Stimulated activated CD8-positive, alpha-beta memory T cell treated with anti-CD3 and anti-CD28 coated beads, Interleukin-15, amount 100 ng/mL, for 4 hours (primary cell): ENCODE data around the gene PLXNA2.
A peak's percentile ranks its signal among the peaks of the same experiment; 100 is the strongest.

Source experiments
- DNase-seq, 2 donors: peaks; one replicate each; pipeline ENCODE4 v3.0.0-alpha.2; 2020; ENCODE audit warnings: low read depth in 2 of 2

The PLXNA2 gene

DNA sequence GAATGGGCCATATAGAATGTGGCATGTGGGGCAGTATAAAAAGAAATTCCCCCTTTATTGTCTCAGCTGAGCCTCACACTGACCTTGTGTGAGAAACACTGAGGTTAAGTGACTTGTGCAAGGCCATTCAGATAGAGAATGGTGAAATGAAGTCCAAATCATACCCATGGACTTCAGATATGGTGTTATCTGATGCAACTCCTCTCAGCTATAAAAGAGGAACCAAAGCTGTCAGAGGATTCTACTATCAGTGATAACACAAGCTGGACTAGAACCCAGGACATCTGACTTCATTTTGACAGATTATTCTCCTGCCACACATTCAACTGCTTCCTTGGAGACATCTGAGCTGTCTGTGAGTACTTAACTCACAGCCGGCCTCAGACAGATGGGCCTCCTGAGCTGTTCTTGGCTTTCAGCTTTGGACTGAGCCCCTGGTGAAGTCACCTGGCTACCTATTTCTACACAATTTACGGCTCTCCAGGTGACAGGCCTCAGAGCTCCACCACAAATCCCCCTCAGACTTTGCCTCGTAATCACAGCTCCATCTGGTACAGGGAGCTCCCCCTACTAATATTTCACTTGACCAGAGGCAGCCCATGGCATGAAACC, 104.6 kb downstream of the PLXNA2 start:
- no peak for DNase-seq

DNA sequence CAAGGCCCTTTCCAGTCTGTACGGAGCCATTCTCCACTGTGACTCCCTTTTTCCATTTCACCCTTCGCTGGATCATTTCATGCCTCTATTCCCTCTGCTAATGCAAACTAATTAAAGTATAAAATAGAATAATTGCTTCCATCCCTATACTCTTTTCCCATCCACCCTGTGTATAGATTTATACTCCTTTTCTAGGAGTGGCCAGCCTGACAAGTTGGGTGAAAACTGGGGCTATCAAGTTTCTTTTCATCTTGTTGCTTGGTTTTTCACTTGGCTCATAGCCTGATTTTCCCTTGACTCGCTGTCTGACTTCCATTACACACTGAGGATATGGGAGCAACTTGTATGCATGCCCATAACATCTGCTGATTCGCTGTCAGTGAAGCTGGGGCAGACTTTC, 107.0 kb downstream of the PLXNA2 start:
- no peak for DNase-seq

DNA sequence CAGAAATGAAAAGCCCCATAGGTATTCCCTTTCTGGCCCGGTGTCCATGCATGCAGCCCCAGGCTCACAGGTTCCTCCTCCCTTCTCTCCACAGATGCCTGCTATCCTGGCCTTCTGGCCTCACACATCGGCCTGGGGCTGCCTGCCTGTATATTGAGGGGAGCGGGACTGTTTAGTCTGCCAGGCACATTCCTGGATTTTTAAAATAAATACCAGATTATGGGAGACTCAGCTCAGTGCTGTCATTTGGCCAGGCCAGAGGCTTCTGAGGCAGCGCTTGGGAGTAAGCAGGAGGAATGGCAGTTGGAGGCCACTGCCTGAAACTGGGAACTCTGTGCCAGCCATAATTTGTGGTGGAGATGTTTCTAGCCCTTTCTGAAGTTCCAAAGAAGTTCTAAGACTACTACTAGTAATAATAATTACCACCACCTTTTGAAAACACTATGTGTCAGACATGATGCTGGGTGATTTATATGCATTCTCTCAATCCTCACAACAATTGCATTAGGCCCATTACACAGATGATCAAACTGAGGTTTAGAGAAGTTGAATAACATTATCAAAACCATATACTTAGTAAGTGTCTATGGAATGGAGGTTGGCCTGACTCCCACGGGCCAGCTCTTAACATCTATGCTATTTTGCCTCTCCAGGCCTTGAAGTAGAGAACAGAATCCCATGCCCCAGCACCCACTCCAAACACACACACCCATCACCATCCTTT, 107.6 kb downstream of the PLXNA2 start:
- DNase-seq = no peak

DNA sequence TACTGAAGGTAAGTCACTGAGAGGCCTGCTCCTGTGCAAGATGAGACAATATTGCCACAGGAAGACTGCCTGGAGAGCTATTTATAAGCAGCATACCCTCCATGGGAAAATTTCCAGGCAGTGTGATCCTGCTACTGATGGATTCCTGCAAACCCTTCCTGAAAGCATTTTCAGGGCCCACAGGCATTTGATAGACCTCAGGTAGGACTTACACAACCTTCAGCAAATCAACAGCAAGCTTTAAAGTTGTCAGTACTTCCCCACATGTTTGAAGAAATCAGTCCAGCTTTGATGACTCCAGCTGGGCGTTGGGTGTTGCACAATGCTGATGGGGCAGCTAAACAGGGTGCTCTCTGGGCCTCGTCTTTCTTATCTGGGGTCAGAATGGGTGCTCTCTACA, 108.8 kb downstream of the PLXNA2 start:
- DNase-seq = no peak

DNA sequence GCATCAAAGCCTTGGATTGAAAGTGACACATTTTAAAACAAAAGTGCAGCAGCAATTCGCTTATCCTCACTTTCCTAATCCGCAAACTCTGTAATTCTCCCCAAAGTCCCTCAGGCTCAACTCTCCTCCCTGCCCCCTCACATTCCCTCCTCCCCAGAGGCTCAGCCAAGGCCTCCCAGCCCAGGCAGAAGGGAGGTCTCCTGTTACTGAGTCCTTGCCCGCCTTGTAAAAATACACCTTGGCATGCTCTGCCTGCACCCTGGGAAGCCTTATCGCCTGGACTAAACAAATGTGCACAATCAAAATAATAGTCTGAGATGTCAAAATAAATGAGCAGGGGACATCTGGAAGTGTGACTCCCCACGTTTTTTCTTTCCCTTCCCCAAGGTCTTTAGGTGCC, 109.7 kb downstream of the PLXNA2 start:
- no peak for DNase-seq

DNA sequence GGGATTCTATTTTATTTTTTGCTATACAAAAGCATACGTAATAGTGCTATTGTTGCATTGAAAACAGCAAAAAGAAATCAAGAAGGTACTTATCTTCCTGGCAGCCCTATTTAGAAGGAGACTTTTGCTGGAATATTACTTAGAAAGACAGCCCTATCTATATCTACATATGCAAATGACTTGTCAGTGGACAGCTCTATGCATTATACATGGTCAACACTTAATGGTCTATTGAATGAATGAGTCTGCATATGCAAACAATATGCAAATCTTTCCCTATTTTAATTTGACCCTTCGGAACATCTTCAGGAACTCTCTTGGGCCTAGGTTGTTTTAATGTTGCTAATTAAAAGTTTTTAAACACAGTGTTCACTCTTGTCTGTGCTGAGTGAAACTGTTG, 110.8 kb downstream of the PLXNA2 start:
- no peak for DNase-seq

DNA sequence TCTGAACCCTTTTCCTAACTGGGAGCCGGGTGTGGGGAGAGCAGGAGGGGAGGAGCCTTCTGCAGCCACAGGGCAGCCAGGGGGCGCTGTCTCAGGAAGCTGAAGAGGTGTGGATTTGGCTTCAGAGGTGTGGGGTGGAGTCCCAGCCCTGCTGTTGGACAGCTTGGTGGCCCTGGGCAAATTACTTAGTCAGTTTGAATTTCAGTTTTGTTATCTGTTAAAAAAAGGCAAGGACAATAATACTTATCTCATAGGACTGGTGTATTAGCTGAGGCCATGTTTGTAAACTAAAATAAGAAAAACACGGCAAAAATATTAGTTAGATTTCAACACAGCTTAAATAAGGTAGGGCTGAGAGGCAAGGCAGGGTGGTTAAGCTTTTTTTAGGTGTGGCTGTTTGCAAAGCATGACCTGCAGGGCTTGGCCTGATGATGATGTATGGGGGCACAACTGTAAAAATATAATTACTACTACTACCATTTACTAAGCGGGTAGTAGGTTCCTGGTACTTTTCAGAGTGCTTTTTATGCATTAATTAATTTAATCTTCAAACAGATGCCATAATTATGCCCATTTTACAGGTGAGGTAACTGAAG, 111.8 kb downstream of the PLXNA2 start:
- peak in 1 of 2 donors; percentile 2 for DNase-seq

DNA sequence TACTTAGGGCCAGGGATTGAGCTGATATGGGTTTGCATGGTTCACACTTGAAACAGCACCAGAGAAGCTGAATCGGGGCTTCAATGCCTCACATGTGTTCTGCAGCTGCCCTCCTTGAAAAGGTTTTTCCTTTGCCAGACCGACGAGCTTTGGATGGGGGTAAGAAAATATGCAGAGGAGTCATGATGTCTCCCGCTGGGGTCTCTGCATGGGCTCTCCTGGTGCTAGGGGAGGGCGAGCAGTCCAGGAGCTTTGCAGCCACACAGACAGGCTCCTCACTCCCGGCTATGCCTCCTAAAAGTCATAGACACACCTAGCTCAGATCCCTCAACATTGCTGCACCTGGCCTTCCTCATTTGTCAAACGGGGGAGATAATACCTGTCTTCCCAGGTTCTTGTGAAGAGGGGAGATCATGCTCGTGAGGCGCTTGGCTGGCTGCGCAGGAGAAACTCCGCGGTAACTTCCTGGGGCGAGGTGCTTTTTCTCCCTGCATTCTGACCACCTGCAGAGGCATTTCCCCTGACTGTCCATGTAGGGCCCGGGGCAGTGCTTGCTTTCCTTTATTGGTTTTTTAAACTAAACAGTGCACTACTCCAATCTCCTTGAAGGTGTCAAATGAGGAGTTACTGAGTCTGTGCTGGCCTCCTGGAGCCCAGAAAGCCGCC, 112.4 kb downstream of the PLXNA2 start:
- DNase-seq = no peak

DNA sequence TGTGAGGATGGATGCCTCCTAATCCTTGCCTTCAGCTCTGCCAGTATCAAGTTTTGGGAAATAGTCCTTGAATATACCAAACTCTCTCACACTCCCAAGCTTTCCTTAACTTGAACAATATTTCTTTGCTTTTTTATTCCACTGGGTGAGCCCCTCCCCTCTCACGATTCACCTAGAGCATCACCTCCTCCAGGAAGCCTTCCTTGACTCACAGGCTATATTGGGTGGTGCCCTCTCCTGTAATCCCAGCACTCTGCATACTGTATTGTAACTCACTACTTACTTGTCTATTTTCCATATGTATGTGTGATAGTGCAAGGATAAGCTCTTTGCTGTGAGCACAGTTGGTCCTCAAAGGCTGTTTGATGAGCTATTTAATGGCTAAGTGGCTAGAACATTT, 114.7 kb downstream of the PLXNA2 start:
- no peak for DNase-seq

DNA sequence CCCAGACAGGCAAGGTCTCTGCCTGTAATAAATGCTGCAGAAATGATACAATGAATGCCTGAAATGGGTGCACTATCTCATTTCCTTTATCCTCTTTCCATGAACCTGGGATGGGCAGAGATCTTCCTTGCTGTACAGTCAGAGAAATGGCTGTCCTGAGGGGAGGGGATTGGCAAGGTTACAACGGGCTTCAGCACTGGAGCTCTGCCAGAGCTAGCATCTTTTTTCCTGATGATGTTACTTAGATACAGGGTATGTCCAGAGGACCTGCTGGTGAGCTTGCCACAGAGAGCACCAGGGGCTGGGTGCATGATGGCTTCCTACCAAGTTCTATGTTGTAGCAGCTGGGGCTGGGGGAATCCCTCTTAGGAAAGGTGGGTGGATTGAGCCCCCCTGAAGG, 115.1 kb downstream of the PLXNA2 start:
- DNase-seq = no peak

DNA sequence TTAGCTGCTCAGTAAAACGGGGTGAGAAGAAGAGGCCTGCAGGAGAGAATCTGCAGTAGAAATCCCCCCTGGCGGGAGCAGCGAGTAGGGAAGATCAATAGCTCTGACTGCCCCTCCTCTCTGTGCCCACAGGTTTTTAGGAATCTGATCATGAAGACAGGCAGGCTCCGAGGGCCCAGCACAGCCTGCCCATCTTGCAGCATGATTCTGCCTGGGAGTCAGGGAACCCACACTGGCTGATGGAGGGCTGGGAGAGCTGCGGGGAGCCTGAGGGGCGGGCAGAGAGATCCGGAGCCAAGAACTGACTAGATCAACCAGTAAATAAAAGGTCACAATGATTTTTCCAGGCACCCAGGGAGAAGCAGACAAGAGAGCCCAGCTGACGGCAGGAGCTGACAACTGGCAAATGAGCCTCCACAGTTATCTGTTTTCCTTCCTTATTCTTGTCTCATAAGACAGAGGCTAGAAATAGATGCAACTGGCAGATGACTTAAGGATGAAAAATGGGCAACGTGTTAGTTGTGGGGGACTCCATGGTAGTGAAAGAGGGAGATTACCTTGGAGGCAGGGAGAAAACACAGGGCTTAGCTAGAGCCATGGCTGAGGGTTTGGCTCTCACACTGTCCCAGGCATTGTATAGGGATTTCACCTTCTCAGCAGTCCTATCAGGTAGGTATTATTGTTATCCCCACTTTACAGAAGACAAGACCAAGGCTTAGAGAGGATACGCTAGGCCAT, 116.2 kb downstream of the PLXNA2 start:
- no peak for DNase-seq

DNA sequence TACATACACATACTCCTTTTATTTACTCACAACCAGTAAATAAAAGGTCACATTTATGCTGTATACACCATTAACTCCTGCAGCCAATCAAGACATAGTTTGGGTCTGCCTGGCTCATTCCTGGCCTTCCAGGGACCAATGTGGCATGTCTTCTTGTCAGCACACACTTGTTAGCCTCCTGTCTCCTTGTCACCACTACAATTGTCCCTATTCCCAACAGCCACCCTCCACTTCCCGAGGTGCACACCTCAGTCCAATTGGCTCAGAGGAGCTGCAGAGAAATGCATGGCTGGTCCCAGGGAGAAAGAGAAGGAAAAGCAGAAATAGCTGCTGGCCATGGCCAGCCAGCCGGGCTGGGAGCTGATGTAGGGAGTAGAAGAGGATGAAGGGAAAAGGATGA, 116.9 kb downstream of the PLXNA2 start:
- no peak for DNase-seq

DNA sequence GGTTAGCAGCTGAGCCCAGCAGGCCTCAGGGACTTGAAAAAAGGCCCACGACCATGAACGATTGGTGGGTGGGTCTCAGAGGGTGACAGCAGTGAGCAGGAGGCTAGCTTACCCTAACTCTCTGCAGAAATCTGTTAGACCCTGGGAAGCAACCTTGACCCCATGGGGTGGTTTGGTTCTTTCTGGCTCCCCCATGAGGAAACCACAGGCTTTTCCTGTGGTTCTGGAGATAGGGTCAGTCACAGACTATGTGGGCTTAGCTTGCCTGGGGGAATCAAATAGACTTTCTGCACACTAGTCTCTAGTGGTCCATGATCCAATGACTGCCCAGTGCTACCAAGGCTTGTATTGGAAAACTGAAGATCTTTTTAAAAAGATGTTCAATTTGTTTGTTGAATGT, 118.1 kb downstream of the PLXNA2 start:
- DNase-seq = no peak

DNA sequence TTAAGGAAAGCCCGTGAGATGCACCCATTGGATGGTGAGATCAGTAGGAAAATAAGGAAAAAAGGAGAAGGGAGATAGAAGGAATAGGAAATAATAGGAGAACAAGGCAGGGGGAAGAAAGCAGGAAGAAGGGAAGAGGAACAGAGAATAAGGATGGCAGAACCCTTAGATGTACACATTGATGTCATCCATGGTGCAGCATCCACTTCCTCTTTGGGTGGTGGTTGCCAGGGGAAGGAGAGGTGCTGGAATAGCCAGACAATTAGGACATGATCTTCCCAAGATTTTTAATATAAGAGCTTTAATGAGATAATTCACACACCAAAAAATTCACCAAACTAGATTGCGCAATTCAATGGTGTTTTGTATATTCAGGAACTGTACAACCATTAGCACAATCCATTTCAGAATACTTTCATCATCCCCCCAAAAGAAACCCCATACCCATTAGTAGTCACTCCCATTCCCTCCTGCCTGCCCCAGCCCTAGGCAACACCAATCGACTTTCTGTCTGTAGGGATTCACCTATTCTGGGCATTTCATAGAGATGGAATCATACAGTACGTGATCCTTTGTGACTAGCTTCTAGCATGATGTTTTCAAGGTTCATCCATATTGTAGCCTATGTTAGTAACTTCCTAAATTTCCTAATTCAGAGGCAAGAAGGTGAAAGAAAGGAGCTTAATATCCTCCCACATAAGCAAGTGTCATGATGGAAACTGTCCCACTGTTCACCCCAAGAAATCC, 121.4 kb downstream of the PLXNA2 start:
- DNase-seq = no peak

DNA sequence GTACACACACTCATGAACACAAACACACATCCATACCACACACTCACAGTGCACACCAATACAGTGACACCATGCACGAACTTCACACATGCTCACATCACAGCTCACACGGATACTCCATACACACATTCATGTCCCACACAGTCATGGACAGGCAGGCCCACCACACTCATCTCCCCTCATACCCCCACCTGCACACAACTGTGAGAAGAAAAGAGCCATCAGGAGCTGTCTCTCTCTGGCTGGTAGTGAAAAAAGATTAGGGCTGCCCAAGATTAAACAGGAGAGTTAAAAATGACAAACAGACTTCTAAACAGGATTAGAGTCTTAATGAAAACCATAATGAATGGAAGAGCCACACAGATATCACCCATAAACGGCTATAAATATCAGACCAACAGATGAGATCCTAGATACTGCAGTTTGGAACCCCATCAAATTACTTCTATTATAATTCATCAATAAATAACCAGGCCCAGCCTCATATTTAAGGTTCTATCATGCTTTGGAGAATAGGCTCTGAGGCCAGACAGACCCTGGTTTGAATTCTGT, 122.3 kb downstream of the PLXNA2 start:
- DNase-seq = no peak

DNA sequence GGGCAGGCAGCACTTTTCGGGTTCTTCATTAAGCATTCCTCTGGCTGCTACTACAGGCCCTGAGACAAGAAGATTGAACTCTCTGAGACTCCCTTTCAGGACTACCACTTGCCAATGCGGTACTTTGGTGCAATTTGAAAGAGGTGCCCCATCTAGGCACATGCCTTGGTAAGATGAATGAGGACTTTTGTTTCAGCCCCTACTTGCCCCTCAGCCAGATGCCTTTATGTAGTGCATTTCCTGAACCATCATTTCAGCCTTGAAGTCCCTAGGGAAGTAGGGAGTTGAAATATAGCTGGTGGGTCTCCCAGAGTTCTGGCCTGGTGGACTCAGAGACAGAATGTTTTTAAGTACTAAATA, 123.8 kb downstream of the PLXNA2 start:
- no peak for DNase-seq

DNA sequence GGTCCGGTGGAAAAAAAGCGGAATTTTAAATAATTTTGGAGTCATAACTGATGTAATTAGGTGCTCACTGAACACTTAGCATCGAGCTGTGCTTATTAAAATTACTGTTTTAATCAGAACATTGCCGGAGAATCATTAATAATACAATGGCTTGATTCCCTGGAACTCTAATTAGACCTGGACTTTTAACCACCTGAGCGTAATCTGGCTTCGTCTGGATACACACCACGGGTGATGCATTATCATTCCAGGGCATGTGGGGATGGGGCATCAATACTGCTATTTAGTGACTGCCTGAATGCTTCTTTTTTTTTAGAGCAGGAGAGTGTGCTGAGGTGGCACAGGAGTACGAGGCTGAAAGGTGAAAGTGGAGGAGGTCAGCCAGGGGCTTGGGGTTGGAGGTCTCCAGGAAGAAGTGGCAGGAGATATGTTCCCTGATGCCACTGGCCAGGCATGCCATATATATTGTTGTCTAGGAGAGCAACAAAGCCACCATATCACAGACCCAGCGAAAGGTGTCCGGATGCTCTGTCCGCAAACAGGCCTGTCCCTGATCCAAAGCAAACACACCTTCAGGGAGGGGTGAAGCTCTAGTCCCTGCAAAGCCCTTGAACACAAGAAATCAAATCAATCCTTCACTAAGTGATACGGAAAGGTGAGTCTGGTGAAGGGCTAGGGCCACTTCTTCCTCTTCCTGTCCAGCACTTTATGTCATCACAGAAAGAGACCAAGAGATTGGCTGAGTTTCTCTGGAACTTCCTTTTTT, 125.2 kb downstream of the PLXNA2 start:
- DNase-seq = no peak

DNA sequence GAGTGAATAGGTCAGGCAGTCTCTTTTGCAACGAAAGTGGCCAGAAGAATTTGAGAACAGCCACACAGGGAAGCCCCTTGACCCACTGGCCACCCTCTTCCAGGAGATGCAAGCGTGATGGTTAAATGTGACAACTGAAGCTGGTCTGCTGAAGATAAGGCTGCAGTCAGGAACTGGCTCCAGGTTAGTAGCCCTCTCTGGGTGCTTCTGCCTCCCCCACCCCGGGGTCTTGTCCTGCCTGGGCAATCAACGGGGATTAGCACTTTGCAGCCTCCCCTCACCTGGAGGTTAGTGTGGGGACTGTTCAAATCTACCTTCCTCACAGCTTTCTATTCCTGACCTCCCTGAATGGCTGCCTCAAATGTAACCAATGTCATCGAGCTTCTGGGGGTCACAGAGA, 125.9 kb downstream of the PLXNA2 start:
- DNase-seq = no peak

DNA sequence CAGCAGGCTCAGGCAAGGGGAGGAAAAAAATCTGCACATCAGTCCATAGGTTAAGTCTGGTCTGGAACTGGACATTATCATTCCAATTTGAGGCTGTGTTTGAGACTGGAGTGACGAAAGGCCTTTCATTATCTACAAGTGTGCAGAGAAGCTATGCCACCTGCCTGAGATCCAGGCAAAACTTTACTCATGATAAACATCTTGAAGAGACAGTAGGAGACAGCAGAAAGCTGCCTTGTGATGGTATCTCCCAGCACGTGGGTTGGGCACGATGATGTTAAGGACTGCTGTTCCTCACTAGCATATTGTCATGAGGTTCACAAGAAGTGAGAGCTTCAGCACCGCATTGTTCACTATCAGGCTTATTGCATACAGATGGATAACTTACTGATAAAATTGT, 126.4 kb downstream of the PLXNA2 start:
- DNase-seq = no peak

DNA sequence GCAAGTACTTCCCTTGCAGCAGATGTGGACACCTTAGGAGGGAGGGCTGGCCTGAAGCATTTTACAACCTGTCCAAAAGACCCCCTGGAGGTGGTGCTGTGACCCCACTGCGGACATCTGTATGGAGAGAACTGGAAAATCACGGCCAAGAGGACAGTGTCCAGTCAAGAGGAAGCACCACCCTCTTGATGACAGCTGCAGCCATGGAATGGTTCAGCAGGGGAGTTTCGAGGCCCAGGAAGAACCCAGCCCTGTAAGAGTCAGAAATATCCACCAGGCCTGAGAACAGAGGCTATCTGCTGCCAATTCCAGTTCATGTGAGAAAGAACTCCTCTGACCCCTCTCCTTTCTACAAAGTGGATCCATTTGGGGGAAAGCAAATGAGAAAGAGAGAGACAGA, 126.8 kb downstream of the PLXNA2 start:
- no peak for DNase-seq
